Adrenal gland (tissue), 12 donors: ENCODE measurements around the gene ATP2B3. TPM values are rescaled to one million over a fixed set of nuclear protein-coding genes. Genes with fewer than 3 reads are reported as not detected.

Experiments used
- DNase-seq, 7 donors: peaks; one replicate each; pipeline ENCODE4 v3.0.0-alpha.2; 2019 to 2020
- H3K27ac ChIP-seq, 5 donors: fragments of 200-600 bp; sonication (generic) in 4 of 5; 1 replicate in 3 of 5; 2 replicates in 2 of 5; pipeline versions ENCODE4 v1.5.1 to v1.8.0; 2016 to 2020; ENCODE audit warnings: mild to moderate bottlenecking in 1 of 5
- H3K27me3 ChIP-seq: fragments of 200-600 bp; 2 replicates; pipeline ENCODE4 v1.8.0; 2021
- H3K36me3 ChIP-seq, 2 donors: fragments of 200-600 bp; replicated peaks in 1 of 2; 1 replicate in 1 of 2; 2 replicates in 1 of 2; pipeline versions ENCODE4 v1.5.1 to v1.8.0; 2018 to 2022
- H3K4me1 ChIP-seq, 2 donors: fragments of 200-600 bp; replicated peaks in 1 of 2; 1 replicate in 1 of 2; 2 replicates in 1 of 2; pipeline versions ENCODE4 v1.5.1 to v1.8.0; 2018 to 2021
- H3K4me3 ChIP-seq, 4 donors: fragments of 200-600 bp; sonication (generic) in 3 of 4; one replicate each; pipeline ENCODE4 v1.5.1; 2016 to 2018
- H3K9me3 ChIP-seq, 3 donors: fragments of 200-600 bp; sonication (generic) in 1 of 3; replicated peaks in 1 of 3; 1 replicate in 2 of 3; 2 replicates in 1 of 3; pipeline versions ENCODE4 v1.5.1 to v1.8.0; 2016 to 2021
- POLR2A ChIP-seq, 2 donors: fragments of 450-650 bp; IDR thresholded peaks; one replicate each; pipeline ENCODE4 v1.6.1; 2017; ENCODE audit warnings: antibody characterized with exemption in 2 of 2, mild to moderate bottlenecking in 2 of 2, moderate library complexity in 1 of 2
- WGBS, 4 donors: extraction: QIAGEN DNeasy Blood & Tissue Kit in 2 of 4; methylation state at CpG; one replicate each; pipeline versions ENCODE4 v1.1.5 to v1.1.7; 2013 to 2017; 5-methylcytosine and 5-hydroxymethylcytosine counted together
- intact Hi-C, 2 donors: fragments of 100-400 bp; cut with DNase I; formaldehyde crosslinking; loops; one replicate each; pipeline versions ENCODE4 v1.14.1 to v1.15.0; 2022 to 2023
- polyA plus RNA-seq, 3 donors: library from polyadenylated mRNA; stranded (reverse); fragments of 200-250 nt in 2 of 3; fragments of 350-450 nt in 1 of 3; fragmentation: Illumina TruSeq in 1 of 3; extraction: RNeasy Lipid Tissue Mini Kit (QIAGEN cat#74804) in 1 of 3; gene quantifications; one replicate each; pipeline ENCODE4 v1.2.3, GENCODE V29; 2013 to 2014
- total RNA-seq, 9 donors: library from RNA; depleted of rRNA in 4 of 9; stranded (reverse); fragments of >200 nt in 4 of 9; fragments of 120-200 nt in 1 of 9; fragmentation: NEBNext Ultra II Directional in 1 of 9; extraction: Animal tissue kit (Norgen Biotek cat#: 25700) in 1 of 9; gene quantifications; one replicate each; pipeline versions ENCODE4 v1.1.0 to v1.2.4, GENCODE V29; 2013 to 2023
- TF ChIP-seq, protein P1 (sequence below), 6 experiments: fragments of 450-650 bp in 4 of 6; fragments of 200-600 bp in 2 of 6; sonication (generic) in 1 of 6; IDR thresholded peaks; 1 replicate in 5 of 6; 2 replicates in 1 of 6; pipeline versions ENCODE4 v1.5.1 to v1.8.0; 2016 to 2021; ENCODE audit warnings: antibody characterized with exemption in 6 of 6, mild to moderate bottlenecking in 2 of 6, moderate library complexity in 1 of 6
- donor health status: healthy with polysubstance abuse.
- donor health status: Bipolar disorder and iron deficiency.
- donor health status: DM: yes; HTN: yes; CAD: no.
- donor health status: DM: no; HTN: no; CAD: no.
- donor health status: DM: no; HTN: no; CAD: no.
- donor health status: DM: yes; HTN: yes; CAD: no.

Gene ATP2B3
- total and polyA plus RNA-seq, 12 donors, result 1.1 to 46.4 (median 15.4) TPM

DNA sequence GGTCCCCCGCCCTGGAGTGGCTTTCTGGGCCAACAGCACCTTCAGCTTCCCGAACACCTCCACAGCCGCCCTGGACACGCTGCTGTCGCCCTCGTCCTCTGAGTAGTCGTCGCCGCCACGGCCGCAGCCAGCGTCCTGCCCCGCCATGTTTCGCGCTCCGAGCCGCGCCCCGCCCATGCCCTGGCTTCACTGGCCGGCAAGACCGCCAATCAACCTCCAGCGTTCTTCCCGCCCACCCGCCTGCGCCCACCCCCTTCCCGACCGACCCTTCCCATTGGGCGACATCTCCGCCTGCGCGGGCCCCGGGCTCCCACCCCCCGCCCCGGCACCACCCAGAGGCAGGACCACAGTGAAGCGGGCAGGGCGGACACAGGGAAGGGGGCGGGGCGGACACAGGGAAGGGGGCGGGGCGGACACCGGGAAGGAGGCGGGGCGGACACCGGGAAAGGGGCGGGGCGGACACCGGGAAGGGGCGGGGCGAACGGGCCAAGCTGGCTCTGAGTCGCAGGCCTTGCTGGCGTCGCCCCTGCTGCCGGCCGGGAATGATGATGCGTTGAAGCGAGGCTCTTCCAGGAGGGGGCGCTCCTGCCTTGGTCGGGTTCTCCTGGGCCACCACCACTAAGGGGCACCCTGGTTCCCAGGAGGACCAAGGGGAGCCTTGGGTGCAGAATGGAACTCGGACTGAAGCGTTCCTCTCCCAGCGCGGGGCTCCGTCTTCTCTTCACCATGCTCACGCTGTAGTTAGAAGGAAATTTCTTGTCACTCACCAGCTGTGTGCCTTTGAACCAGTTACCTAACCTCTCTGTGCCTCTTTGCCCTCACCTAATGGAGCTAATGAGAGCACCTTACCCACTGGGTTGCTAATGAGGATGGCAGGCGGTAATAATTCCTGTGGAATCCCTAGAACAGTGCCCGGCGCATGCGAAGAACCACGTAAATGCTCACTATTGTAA lies 46.8 kb upstream of the ATP2B3 start, which contains the start of gene HAUS7:
HAUS7 (minus strand) TSS at position 166 of the 953 bp plus-strand sequence; CDS start at position 147, 19 bp downstream.
- WGBS, 4 donors, result 10 to 51% (median 27%) methylated on average over 19 to 59 of the region's 70 CpGs; no CpG with 5 or more reads in 1 of the 4 donors
- Histone ChIP-seq H3K36me3 (no peaks in the 10 kb centered on the region), H3K27ac (peak within 1 kb of the TSS in 2 of 5 donors; percentile 57 to 78), H3K4me3 (peak within 1 kb of the TSS in 2 of 4 donors; percentile 10 to 70), H3K4me1 (no peaks in the 10 kb centered on the region), H3K9me3 (no peaks in the 10 kb centered on the region), H3K27me3 (no peaks in the 10 kb centered on the region)
- intact Hi-C loops, result no loop called here
- no peak for TF ChIP-seq POLR2A (IDR thresholded peaks at IDR 0.05)
- TF ChIP-seq, protein P1, sequence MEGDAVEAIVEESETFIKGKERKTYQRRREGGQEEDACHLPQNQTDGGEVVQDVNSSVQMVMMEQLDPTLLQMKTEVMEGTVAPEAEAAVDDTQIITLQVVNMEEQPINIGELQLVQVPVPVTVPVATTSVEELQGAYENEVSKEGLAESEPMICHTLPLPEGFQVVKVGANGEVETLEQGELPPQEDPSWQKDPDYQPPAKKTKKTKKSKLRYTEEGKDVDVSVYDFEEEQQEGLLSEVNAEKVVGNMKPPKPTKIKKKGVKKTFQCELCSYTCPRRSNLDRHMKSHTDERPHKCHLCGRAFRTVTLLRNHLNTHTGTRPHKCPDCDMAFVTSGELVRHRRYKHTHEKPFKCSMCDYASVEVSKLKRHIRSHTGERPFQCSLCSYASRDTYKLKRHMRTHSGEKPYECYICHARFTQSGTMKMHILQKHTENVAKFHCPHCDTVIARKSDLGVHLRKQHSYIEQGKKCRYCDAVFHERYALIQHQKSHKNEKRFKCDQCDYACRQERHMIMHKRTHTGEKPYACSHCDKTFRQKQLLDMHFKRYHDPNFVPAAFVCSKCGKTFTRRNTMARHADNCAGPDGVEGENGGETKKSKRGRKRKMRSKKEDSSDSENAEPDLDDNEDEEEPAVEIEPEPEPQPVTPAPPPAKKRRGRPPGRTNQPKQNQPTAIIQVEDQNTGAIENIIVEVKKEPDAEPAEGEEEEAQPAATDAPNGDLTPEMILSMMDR (IDR thresholded peaks at IDR 0.05), result peak; percentile 35 to 74 (median 66)
- DNase-seq, result peak; percentile 88 to 92 (median 90)

DNA sequence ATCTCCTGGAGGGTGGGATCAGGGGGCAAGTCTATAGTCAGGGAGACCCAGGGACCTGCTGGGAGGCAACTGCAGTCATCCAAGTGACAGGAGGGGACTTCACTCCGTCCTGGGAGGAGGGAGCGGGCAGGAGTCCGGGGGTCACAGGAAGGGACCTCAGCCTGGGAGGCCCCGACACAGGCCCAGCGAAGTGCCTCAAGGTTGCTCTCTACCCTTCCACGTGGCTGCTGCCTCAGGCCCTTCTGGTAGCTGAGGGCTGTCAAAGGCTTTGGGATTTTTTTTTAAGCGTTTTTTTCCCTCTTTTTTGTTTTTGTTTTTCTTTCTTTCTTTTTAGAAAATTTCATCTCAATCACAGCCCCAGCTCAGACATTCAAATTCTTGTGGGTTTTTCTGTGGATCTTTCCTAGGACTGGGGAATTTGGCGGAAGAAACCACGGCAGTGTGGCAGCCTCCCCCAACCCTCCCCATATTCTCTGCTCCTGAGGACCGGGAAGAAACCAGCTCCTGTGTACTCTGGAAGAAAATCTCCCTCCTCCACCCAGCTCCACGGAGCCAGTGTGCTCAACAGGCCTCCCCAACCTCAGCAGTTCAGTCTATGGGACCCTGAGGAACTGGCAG lies 45.7 kb upstream of the ATP2B3 start:
- Histone ChIP-seq H3K4me3 (no peak overlapping the region), H3K27me3 (no peaks in the 10 kb centered on the region), H3K27ac (no peak overlapping the region), H3K36me3 (no peaks in the 10 kb centered on the region), H3K4me1 (no peaks in the 10 kb centered on the region), H3K9me3 (no peaks in the 10 kb centered on the region)
- 59 to 74% (median 61%) methylated on average over 6 to 11 of the region's 11 CpGs for WGBS, 4 donors
- no peak for TF ChIP-seq POLR2A (IDR thresholded peaks at IDR 0.05)
- TF ChIP-seq, protein P1 (IDR thresholded peaks at IDR 0.05), result no peak
- DNase-seq, result no peak
- intact Hi-C loops, result no loop called here

DNA sequence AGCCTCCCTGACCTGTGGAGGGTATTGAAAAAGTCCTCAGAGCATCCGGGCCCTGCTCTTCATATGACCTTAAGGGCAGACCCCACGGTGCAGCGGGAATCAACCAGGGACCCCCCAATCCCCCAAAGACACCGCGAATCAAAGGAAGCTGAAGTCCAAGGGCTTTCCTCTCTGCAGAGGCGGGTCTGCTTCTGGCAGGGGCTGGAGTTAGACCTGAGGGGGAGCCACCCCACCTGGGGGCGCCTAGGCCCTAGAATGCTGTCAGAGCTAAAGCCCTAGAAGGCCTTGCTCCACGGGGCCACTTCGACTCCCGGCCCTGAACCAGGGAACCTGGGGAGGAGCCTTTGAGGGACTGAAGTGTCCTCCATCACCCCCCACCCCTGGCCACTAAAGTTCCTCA lies 44.3 kb upstream of the ATP2B3 start:
- Histone ChIP-seq H3K36me3 (no peaks in the 10 kb centered on the region), H3K4me1 (no peaks in the 10 kb centered on the region), H3K27me3 (no peaks in the 10 kb centered on the region), H3K4me3 (no peak overlapping the region), H3K27ac (no peak overlapping the region), H3K9me3 (no peaks in the 10 kb centered on the region)
- no peak for TF ChIP-seq POLR2A (IDR thresholded peaks at IDR 0.05)
- no peak for DNase-seq
- intact Hi-C loops, result no loop called here
- 83 to 92% (median 86%) methylated on average over 1 to 10 of the region's 10 CpGs; no CpG with 5 or more reads in 1 of the 4 donors for WGBS, 4 donors

DNA sequence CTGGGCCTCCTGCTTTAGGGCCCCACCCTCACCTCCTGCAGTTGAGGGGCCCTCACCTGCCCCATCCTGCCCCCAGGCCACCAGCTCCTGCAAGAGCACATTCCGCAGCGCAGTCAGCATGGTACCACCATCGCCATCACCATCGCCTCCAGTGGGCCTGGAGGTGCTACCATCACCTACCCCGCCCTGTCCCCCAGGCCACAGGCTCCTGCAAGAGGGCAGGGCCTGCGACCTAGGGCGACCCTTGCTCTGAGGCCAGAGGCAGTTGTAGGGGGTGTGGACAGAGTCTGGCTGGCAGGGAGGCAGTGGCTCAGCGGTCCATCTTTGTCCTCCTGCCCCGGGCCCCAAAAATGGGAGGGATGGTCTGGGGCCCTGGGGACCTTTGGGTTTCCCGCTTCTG lies 43.2 kb upstream of the ATP2B3 start:
- WGBS, 4 donors, result 75 to 100% (median 84%) methylated on average over 1 to 10 of the region's 10 CpGs; no CpG with 5 or more reads in 1 of the 4 donors
- Histone ChIP-seq H3K4me3 (peak overlapping the region in 1 of 4 donors; percentile 26), H3K27ac (peak overlapping the region in 1 of 5 donors; percentile 10), H3K27me3 (no peaks in the 10 kb centered on the region), H3K9me3 (no peaks in the 10 kb centered on the region), H3K4me1 (no peaks in the 10 kb centered on the region), H3K36me3 (no peaks in the 10 kb centered on the region)
- TF ChIP-seq, protein P1 (IDR thresholded peaks at IDR 0.05), result no peak
- no peak for TF ChIP-seq POLR2A (IDR thresholded peaks at IDR 0.05)
- no peak for DNase-seq
- intact Hi-C loops, result no loop called here
